A673 (cell line): Measurements from ENCODE around the gene FNDC1. TPM values are rescaled to one million over a fixed set of nuclear protein-coding genes. Genes with fewer than 3 reads are reported as not detected.

Source experiments
- BruUV-seq: library from RNA; stranded (reverse); fragments of 400-500 nt; replicated peaks from 2 replicates; lab custom pipeline; 2021; lab: Mats Ljungman, UMichigan
- CTCF ChIA-PET: fragments of 300-600 bp; sonication (Branson Sonifier 250); formaldehyde crosslinking; loops from one replicate; lab custom pipeline; 2022; ENCODE audit warnings: antibody characterized with exemption; lab: Charles Lee
- POLR2A ChIA-PET: fragments of 300-600 bp; sonication (Branson Sonifier 250); formaldehyde crosslinking; loops from one replicate; lab custom pipeline; 2022; ENCODE audit warnings: antibody characterized with exemption; ENCODE audit not compliant: low non-redundant PET; lab: Charles Lee
- DNase-seq: peaks from one replicate; pipeline ENCODE4 v3.0.0-alpha.2; 2015; ENCODE audit warnings: low spot score
- H3K27ac ChIP-seq: fragments of 200-600 bp; sonication (generic); 2 replicates; pipeline ENCODE4 v1.5.1; 2016; ENCODE audit warnings: mixed run types, low read depth, mild to moderate bottlenecking, mixed read lengths, antibody characterized with exemption, low read length; ENCODE audit not compliant: poor library complexity, severe bottlenecking
- H3K27me3 ChIP-seq: fragments of 200-600 bp; sonication (generic); replicated peaks from 2 replicates; pipeline ENCODE4 v1.6.1; 2017; ENCODE audit warnings: mixed run types, low read depth, mild to moderate bottlenecking, mixed read lengths, antibody characterized with exemption, low read length; ENCODE audit not compliant: insufficient read depth, poor library complexity
- H3K36me3 ChIP-seq: fragments of 200-600 bp; sonication (generic); 2 replicates; pipeline ENCODE4 v1.6.1; 2016; ENCODE audit warnings: mixed run types, mild to moderate bottlenecking, mixed read lengths, antibody characterized with exemption, low read length; ENCODE audit not compliant: insufficient read depth, poor library complexity, severe bottlenecking
- H3K4me1 ChIP-seq: fragments of 200-600 bp; sonication (generic); 2 replicates; pipeline ENCODE4 v1.6.1; 2017; ENCODE audit warnings: mixed run types, mild to moderate bottlenecking, mixed read lengths, antibody characterized with exemption, low read length; ENCODE audit not compliant: insufficient read depth, poor library complexity, severe bottlenecking
- H3K4me3 ChIP-seq: fragments of 200-600 bp; sonication (generic); 2 replicates; pipeline ENCODE4 v1.5.1; 2016; ENCODE audit warnings: low read depth, mixed run types, mild to moderate bottlenecking, mixed read lengths, low read length; ENCODE audit not compliant: poor library complexity, severe bottlenecking
- H3K9me3 ChIP-seq: fragments of 200-600 bp; sonication (generic); 2 replicates; pipeline ENCODE4 v1.6.1; 2016; ENCODE audit warnings: mixed run types, low read depth, mild to moderate bottlenecking, mixed read lengths, antibody characterized with exemption, low read length; ENCODE audit not compliant: poor library complexity, severe bottlenecking
- EZH2 ChIP-seq: fragments of 200-600 bp; sonication (generic); IDR thresholded peaks from 2 replicates; pipeline ENCODE4 v1.6.1; 2017; ENCODE audit warnings: borderline replicate concordance, low read depth, mild to moderate bottlenecking, mixed read lengths, antibody characterized with exemption, low read length; ENCODE audit not compliant: poor library complexity, severe bottlenecking
- intact Hi-C: fragments of 100-400 bp; cut with micrococcal nuclease; formaldehyde crosslinking; loops from one replicate; pipeline ENCODE4 v1.10.0; 2022; ENCODE audit not compliant: unreplicated experiment
- total RNA-seq: library from RNA; stranded (reverse); gene quantifications from 2 replicates; pipeline ENCODE4 v1.2.3, GENCODE V29; 2021
- TF ChIP-seq, protein P1 (sequence below): fragments of 300-800, 200-600 bp; sonication (generic); conservative IDR thresholded peaks from 2 replicates; pipeline ENCODE4 v1.5.1; 2017; ENCODE audit warnings: low read depth, mild to moderate bottlenecking, antibody characterized with exemption, low read length, moderate library complexity, mixed read lengths

Gene FNDC1
- total RNA-seq, 1 experiment from 2014 or later, result not detected

DNA sequence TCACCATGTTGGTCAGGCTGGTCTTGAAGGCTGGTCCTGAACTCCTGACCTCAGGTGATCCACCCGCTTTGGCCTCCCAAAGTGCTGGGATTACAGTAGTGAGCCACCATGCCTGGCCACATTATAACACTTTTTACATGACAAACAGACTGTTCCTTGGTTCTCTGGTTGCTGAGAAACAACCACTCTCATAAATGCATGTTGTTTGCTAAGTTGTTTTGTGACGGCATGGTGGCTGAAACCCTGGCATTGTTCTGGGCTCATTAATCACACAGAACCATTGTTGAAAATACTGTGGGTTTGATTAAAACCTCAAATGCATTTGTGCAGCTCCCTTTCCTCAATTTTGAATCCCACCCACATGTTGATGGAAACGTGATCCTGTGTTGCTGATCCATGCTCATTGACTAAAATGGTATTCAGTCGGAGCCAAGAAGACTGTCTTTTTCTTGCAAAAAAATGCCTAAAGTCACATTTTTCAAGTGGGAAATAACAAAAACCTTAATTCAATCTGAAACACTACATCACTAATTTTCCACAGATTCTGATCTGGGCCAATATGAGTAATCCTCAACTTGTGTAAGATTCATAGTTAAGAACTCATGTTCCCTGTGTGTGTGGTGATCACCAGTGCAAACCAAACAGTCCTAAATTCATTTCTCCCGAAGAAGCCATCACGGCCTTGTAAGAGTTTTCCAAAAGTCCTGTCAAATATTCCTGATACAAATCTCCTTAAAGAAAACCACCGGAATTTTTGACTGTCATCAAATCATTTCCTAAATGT is 132.8 kb downstream of the FNDC1 start:
- H3K27ac ChIP-seq, result no peak overlapping the region
- H3K9me3 ChIP-seq, result no peaks in the 10 kb centered on the region
- no peak for DNase-seq
- no peaks in the 10 kb centered on the region for H3K36me3 ChIP-seq
- ChIA-PET CTCF (no interaction called here), POLR2A (no interaction called here)
- H3K4me1 ChIP-seq, result no peaks in the 10 kb centered on the region
- H3K27me3 ChIP-seq, result peaks cover 4% of the 10 kb centered on the region
- intact Hi-C loops, result no loop called here
- no peak overlapping the region for H3K4me3 ChIP-seq
- TF ChIP-seq, protein P1, sequence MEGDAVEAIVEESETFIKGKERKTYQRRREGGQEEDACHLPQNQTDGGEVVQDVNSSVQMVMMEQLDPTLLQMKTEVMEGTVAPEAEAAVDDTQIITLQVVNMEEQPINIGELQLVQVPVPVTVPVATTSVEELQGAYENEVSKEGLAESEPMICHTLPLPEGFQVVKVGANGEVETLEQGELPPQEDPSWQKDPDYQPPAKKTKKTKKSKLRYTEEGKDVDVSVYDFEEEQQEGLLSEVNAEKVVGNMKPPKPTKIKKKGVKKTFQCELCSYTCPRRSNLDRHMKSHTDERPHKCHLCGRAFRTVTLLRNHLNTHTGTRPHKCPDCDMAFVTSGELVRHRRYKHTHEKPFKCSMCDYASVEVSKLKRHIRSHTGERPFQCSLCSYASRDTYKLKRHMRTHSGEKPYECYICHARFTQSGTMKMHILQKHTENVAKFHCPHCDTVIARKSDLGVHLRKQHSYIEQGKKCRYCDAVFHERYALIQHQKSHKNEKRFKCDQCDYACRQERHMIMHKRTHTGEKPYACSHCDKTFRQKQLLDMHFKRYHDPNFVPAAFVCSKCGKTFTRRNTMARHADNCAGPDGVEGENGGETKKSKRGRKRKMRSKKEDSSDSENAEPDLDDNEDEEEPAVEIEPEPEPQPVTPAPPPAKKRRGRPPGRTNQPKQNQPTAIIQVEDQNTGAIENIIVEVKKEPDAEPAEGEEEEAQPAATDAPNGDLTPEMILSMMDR, result no peak
- no peak for TF ChIP-seq EZH2
- no TSS peak for BruUV-seq

- H3K4me1 ChIP-seq, result no peaks in the 10 kb centered on the region
- no peak for TF ChIP-seq EZH2
- TF ChIP-seq, protein P1, result no peak
- no peaks in the 10 kb centered on the region for H3K9me3 ChIP-seq
- H3K36me3 ChIP-seq, result no peaks in the 10 kb centered on the region
- H3K27ac ChIP-seq, result no peak overlapping the region
- H3K4me3 ChIP-seq, result no peak overlapping the region
- intact Hi-C loops, result no loop called here
- no peak for DNase-seq
- ChIA-PET CTCF (no interaction called here), POLR2A (no interaction called here)
- BruUV-seq, result no TSS peak
- H3K27me3 ChIP-seq, result no peaks in the 10 kb centered on the region
Observed at GRCh38 chr6:159302594-159302992, 133.4 kb downstream of the FNDC1 start.

DNA sequence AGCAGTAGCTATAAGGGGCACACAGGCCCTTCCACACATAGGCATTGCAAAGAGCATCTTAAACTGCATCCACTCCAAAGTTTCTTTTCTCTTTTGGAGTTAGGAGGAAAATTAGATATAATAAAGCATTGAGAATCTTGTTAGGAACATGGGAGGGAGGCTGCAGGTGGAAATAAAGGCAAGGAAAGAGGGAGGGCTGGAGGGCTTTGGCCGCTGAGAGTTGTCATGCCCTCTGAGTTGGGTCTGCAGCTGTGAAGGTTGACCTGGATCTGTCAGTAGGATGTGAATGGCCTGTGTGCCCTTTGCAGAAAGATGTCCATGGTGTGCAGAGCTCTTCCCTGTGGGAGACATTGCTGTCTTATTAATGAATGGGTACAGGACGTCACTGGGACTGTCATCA is 134.0 kb downstream of the FNDC1 start:
- TF ChIP-seq, protein P1, result no peak
- no peak for TF ChIP-seq EZH2
- Histone ChIP-seq H3K9me3 (no peaks in the 10 kb centered on the region), H3K4me1 (no peaks in the 10 kb centered on the region), H3K36me3 (no peaks in the 10 kb centered on the region), H3K4me3 (no peak overlapping the region), H3K27ac (no peak overlapping the region), H3K27me3 (no peaks in the 10 kb centered on the region)
- POLR2A ChIA-PET, result no interaction called here
- DNase-seq, result no peak
- BruUV-seq, result no TSS peak
- CTCF ChIA-PET, result no interaction called here
- intact Hi-C loops, result no loop called here
